GM12891 (cell line): ENCODE data around the gene DRAM1.

Experiments used
- POLR2A ChIP-seq: IDR thresholded peaks from 2 replicates; pipeline ENCODE4 v1.6.1; 2011; ENCODE audit warnings: low read depth, low read length, control low read depth
- POLR2AphosphoS5 ChIP-seq: IDR thresholded peaks from 2 replicates; pipeline ENCODE4 v1.6.1; 2011; ENCODE audit warnings: low read depth, low read length, control low read depth
- TAF1 ChIP-seq: IDR thresholded peaks from 2 replicates; pipeline ENCODE4 v1.6.1; 2011; ENCODE audit warnings: low read depth, low read length, control low read depth

DNA sequence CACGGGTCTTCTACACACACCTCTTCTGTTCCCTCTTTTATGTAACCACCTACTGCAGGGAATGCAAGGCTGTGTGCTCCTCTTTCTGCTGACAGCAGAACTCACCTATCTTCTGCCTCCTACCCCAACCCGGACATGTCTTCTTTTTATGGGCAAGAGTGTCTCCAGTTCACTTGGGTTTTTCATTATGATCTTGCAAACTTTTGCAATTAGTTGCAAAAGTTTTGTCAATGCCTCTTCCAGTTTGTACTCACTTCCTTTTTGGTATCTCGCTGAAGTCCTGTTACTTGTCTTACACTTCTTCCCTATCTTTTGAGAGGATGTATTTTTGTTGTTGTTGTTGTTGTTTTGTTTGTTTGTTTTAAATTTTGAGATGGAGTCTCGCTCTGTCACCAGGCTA, 50.6 kb downstream of the DRAM1 start:
- no peak for TF ChIP-seq POLR2A
- no peak for TF ChIP-seq POLR2AphosphoS5
- TF ChIP-seq TAF1: no peak
